ENCODE measurements around the gene ARHGAP29.

Gene ARHGAP29

GRCh38 chr1:94237291-94238226, at the start of gene ARHGAP29:
ARHGAP29 (minus strand) TSS chr1:94237584; CDS start chr1:94231611, 5,973 bp downstream.
- DNase-seq (ENCODE audit: low spot score) = peak; percentile 25

GRCh38 chr1:94286864-94287437, 49.6 kb upstream of the ARHGAP29 start:
- DNase-seq (ENCODE audit: low spot score) = no peak

- no peak for DNase-seq (ENCODE audit: low spot score)
Observed at GRCh38 chr1:94285031-94285654, 47.8 kb upstream of the ARHGAP29 start.

- DNase-seq (ENCODE audit: low spot score) = no peak
Observed at GRCh38 chr1:94284476-94284875, 47.1 kb upstream of the ARHGAP29 start.

GRCh38 chr1:94283462-94283861, 46.1 kb upstream of the ARHGAP29 start:
- DNase-seq (ENCODE audit: low spot score) = no peak

- no peak for DNase-seq (ENCODE audit: low spot score)
Observed at GRCh38 chr1:94282143-94282711, 44.8 kb upstream of the ARHGAP29 start.

- DNase-seq (ENCODE audit: low spot score) = no peak
Observed at GRCh38 chr1:94281361-94282142, 44.2 kb upstream of the ARHGAP29 start.

- no peak for DNase-seq (ENCODE audit: low spot score)
Observed at GRCh38 chr1:94280541-94280940, 43.2 kb upstream of the ARHGAP29 start.

GRCh38 chr1:94279462-94279861, 42.1 kb upstream of the ARHGAP29 start:
- no peak for DNase-seq (ENCODE audit: low spot score)

- DNase-seq (ENCODE audit: low spot score) = no peak
Observed at GRCh38 chr1:94279038-94279437, 41.7 kb upstream of the ARHGAP29 start.

- no peak for DNase-seq (ENCODE audit: low spot score)
Observed at GRCh38 chr1:94276988-94277434, 39.6 kb upstream of the ARHGAP29 start.

GRCh38 chr1:94275083-94275482, 37.7 kb upstream of the ARHGAP29 start:
- no peak for DNase-seq (ENCODE audit: low spot score)

- no peak for DNase-seq (ENCODE audit: low spot score)
Observed at GRCh38 chr1:94274561-94274960, 37.2 kb upstream of the ARHGAP29 start.

GRCh38 chr1:94273111-94273510, 35.7 kb upstream of the ARHGAP29 start:
- no peak for DNase-seq (ENCODE audit: low spot score)

GRCh38 chr1:94272388-94272787, 35.0 kb upstream of the ARHGAP29 start:
- DNase-seq (ENCODE audit: low spot score) = no peak

GRCh38 chr1:94271373-94271772, 34.0 kb upstream of the ARHGAP29 start:
- DNase-seq (ENCODE audit: low spot score) = no peak

- DNase-seq (ENCODE audit: low spot score) = no peak
Observed at GRCh38 chr1:94270801-94271203, 33.4 kb upstream of the ARHGAP29 start.

GRCh38 chr1:94269921-94270320, 32.5 kb upstream of the ARHGAP29 start:
- no peak for DNase-seq (ENCODE audit: low spot score)

GRCh38 chr1:94265906-94266305, 28.5 kb upstream of the ARHGAP29 start:
- DNase-seq (ENCODE audit: low spot score) = no peak

- no peak for DNase-seq (ENCODE audit: low spot score)
Observed at GRCh38 chr1:94265011-94265422, 27.6 kb upstream of the ARHGAP29 start.

- no peak for DNase-seq (ENCODE audit: low spot score)
Observed at GRCh38 chr1:94260635-94261387, 23.4 kb upstream of the ARHGAP29 start.

All from Ammon's horn (tissue), 1 donor.